ENCODE results near the gene TMEM53.

DNA sequence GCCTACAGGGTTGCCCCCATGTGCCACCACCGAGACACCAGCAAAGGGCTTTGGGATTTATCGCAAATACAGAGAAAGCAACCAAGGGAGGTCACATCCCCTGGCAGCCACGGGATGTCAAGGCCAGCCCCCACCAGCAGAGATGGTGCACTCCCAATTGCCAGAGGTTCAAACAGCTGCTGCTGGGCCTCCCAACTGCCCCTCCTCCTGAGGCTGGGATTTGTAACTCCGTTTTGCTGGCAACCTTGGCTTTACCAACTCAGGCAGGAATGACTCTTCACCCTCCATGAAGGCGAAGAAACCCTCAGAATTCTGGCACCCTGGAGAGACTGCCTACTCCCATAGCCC lies 11.6 kb downstream of the TMEM53 start:
- TF ChIP-seq, protein P1, sequence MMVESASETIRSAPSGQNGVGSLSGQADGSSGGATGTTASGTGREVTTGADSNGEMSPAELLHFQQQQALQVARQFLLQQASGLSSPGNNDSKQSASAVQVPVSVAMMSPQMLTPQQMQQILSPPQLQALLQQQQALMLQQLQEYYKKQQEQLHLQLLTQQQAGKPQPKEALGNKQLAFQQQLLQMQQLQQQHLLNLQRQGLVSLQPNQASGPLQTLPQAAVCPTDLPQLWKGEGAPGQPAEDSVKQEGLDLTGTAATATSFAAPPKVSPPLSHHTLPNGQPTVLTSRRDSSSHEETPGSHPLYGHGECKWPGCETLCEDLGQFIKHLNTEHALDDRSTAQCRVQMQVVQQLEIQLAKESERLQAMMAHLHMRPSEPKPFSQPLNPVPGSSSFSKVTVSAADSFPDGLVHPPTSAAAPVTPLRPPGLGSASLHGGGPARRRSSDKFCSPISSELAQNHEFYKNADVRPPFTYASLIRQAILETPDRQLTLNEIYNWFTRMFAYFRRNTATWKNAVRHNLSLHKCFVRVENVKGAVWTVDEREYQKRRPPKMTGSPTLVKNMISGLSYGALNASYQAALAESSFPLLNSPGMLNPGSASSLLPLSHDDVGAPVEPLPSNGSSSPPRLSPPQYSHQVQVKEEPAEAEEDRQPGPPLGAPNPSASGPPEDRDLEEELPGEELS (CRISPR knock-in tag; IDR thresholded peaks at IDR 0.05), result no peak
- TF ChIP-seq, protein P2, sequence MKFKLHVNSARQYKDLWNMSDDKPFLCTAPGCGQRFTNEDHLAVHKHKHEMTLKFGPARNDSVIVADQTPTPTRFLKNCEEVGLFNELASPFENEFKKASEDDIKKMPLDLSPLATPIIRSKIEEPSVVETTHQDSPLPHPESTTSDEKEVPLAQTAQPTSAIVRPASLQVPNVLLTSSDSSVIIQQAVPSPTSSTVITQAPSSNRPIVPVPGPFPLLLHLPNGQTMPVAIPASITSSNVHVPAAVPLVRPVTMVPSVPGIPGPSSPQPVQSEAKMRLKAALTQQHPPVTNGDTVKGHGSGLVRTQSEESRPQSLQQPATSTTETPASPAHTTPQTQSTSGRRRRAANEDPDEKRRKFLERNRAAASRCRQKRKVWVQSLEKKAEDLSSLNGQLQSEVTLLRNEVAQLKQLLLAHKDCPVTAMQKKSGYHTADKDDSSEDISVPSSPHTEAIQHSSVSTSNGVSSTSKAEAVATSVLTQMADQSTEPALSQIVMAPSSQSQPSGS (CRISPR knock-in tag; IDR thresholded peaks at IDR 0.05; ENCODE audit: borderline replicate concordance, low read depth), result no peak
- TF ChIP-seq CBFB (CRISPR knock-in tag; IDR thresholded peaks at IDR 0.05; ENCODE audit: low read depth), result no peak
- TF ChIP-seq NFYB (CRISPR knock-in tag; conservative IDR thresholded peaks at IDR 0.05; ENCODE audit: low read depth), result no peak
- TF ChIP-seq, protein P3, sequence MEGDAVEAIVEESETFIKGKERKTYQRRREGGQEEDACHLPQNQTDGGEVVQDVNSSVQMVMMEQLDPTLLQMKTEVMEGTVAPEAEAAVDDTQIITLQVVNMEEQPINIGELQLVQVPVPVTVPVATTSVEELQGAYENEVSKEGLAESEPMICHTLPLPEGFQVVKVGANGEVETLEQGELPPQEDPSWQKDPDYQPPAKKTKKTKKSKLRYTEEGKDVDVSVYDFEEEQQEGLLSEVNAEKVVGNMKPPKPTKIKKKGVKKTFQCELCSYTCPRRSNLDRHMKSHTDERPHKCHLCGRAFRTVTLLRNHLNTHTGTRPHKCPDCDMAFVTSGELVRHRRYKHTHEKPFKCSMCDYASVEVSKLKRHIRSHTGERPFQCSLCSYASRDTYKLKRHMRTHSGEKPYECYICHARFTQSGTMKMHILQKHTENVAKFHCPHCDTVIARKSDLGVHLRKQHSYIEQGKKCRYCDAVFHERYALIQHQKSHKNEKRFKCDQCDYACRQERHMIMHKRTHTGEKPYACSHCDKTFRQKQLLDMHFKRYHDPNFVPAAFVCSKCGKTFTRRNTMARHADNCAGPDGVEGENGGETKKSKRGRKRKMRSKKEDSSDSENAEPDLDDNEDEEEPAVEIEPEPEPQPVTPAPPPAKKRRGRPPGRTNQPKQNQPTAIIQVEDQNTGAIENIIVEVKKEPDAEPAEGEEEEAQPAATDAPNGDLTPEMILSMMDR (IDR thresholded peaks at IDR 0.05), result no peak
- TF ChIP-seq TEAD4 (CRISPR knock-in tag; IDR thresholded peaks at IDR 0.05), result no peak
- TF ChIP-seq ZNF219 (CRISPR knock-in tag; IDR thresholded peaks at IDR 0.05; ENCODE audit: borderline replicate concordance), result no peak
